Measurements from ENCODE around the gene PEX10.

Gene PEX10

GRCh38 chr1:2428490-2428889, 16.1 kb upstream of the PEX10 start:
- TF ChIP-seq, protein P1, sequence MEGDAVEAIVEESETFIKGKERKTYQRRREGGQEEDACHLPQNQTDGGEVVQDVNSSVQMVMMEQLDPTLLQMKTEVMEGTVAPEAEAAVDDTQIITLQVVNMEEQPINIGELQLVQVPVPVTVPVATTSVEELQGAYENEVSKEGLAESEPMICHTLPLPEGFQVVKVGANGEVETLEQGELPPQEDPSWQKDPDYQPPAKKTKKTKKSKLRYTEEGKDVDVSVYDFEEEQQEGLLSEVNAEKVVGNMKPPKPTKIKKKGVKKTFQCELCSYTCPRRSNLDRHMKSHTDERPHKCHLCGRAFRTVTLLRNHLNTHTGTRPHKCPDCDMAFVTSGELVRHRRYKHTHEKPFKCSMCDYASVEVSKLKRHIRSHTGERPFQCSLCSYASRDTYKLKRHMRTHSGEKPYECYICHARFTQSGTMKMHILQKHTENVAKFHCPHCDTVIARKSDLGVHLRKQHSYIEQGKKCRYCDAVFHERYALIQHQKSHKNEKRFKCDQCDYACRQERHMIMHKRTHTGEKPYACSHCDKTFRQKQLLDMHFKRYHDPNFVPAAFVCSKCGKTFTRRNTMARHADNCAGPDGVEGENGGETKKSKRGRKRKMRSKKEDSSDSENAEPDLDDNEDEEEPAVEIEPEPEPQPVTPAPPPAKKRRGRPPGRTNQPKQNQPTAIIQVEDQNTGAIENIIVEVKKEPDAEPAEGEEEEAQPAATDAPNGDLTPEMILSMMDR (IDR thresholded peaks at IDR 0.05; ENCODE audit: low read depth, low read length) = no peak
- DNase-seq (ENCODE audit: low read depth, low spot score) = no peak

DNA sequence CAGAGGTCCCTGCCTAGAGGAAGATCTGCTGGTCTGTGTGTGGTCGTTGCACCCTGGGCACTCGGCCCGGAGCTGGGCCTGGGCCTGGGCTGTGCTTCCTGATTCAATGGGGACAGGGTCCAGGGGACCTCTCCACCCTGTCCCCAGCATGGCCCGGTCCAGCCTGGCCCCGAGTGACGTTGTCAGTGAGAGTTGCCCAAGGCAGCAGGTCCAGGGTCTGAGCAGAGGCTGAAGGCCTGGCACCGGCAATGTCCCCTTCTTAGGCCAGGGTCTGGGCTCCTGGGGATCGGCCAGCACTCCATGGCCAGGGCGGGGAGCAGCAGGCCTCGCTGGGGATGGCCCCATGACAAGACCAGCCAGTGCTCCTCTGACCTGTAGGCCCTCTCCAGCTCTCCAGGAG, 15.6 kb upstream of the PEX10 start:
- TF ChIP-seq, protein P1 (IDR thresholded peaks at IDR 0.05; ENCODE audit: low read depth, low read length) = no peak
- no peak overlapping the region for H3K4me3 ChIP-seq (ENCODE audit: low read depth, low read length)
- DNase-seq (ENCODE audit: low read depth, low spot score) = no peak
- in situ Hi-C loops (cut with HindIII; ENCODE audit: low sequenced_read_pairs) = no loop called here

More at GRCh38 chr1:2428490-2428889, 16.1 kb upstream of the PEX10 start:
- H3K4me3 ChIP-seq (ENCODE audit: low read depth, low read length) = no peak overlapping the region
- in situ Hi-C loops (cut with HindIII; ENCODE audit: low sequenced_read_pairs) = no loop called here

DNA sequence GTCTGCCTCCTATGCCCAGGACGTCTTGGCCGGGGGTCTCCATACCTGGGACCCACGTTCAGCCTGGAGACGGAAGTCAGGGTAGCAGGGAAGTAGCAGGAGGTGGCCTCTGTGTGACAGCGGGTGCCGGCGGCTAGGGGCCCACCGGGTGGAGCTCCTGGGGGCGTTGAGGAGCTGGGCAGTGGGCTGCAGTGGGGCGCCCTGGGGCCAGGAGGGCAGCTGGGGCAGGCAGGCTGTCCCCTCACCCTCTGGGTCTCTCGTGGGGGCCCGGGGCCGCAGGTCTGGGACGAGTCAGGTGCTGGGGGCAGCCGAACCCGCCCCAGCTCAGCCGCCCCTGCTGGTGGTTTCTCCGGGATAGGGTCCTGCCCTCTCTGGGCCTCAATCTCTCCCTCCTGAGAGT, 14.7 kb upstream of the PEX10 start:
- no peak for DNase-seq (ENCODE audit: low read depth, low spot score)
- in situ Hi-C loops (cut with HindIII; ENCODE audit: low sequenced_read_pairs) = no loop called here
- no peak overlapping the region for H3K4me3 ChIP-seq (ENCODE audit: low read depth, low read length)
- TF ChIP-seq, protein P1 (IDR thresholded peaks at IDR 0.05; ENCODE audit: low read depth, low read length) = no peak

DNA sequence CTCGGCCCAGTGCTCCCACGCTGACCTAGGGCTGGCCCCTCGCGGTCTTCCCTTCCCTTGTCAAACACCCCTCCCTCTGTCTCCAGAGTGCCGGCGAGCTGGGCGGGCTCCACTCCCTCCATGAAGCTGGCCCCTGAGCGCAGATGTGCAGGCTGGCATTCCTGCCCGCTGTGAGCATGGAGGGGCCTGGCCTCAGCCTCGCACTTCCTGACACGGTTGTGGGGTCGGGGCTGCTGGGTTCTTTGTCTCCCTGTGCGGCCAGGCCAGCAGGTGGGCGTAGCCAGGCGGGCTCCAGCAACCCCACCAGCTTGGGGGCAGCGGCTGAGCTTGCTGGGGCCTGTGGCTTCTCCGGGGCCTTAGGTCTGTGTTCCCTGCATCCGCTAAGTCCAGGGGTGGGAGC, 14.2 kb upstream of the PEX10 start:
- in situ Hi-C loops (cut with HindIII; ENCODE audit: low sequenced_read_pairs) = no loop called here

GRCh38 chr1:2425892-2426291, 13.5 kb upstream of the PEX10 start:
- TF ChIP-seq, protein P1 (IDR thresholded peaks at IDR 0.05; ENCODE audit: low read depth, low read length) = no peak
- DNase-seq (ENCODE audit: low read depth, low spot score) = no peak
- in situ Hi-C loops (cut with HindIII; ENCODE audit: low sequenced_read_pairs) = no loop called here
- H3K4me3 ChIP-seq (ENCODE audit: low read depth, low read length) = no peak overlapping the region

More for the DNA sequence above, 14.2 kb upstream of the PEX10 start:
- no peak for DNase-seq (ENCODE audit: low read depth, low spot score)
- no peak overlapping the region for H3K4me3 ChIP-seq (ENCODE audit: low read depth, low read length)
- TF ChIP-seq, protein P1 (IDR thresholded peaks at IDR 0.05; ENCODE audit: low read depth, low read length) = no peak

DNA sequence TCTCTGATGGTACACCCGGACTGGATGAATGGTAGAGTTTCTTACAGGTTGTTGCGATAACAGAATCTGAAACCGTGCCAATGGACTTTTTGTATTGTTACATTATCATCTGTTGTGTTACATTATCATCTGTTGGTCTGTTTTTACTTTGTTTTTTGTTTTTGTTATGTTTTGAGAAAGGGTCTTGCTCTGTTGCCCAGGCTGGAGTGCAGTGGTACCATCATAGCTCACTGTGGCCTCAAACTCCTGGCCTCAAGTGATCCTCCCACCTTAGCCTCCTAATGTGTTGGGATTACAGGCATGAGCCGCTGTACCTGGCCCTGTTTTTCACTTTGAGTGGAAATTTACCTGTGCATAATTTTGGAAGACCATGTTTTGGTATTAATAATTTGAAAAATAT, 10.2 kb upstream of the PEX10 start:
- no peak for DNase-seq (ENCODE audit: low read depth, low spot score)
- in situ Hi-C loops (cut with HindIII; ENCODE audit: low sequenced_read_pairs) = no loop called here
- H3K4me3 ChIP-seq (ENCODE audit: low read depth, low read length) = no peak overlapping the region
- TF ChIP-seq, protein P1 (IDR thresholded peaks at IDR 0.05; ENCODE audit: low read depth, low read length) = no peak

DNA sequence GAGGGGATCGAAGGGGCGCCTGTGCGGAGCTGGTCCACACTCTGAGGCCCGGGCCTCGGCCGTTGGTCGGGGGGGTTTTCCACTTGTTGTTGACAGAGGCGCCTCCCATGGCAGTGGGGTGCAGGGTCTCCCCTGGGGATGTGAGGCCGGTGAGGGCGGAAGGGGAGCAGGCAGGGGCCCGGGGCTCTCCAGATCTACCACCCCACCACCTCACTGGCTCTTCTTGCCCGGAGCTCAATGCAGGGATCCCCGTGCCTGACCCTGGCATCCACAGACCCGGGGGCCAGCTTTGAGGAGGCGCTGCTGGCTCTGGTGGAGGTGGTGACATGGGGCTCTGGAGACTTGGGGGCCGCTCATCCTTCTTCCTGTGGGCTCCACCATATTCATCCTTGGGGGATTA, 7.1 kb upstream of the PEX10 start:
- H3K4me3 ChIP-seq (ENCODE audit: low read depth, low read length) = no peak overlapping the region
- DNase-seq (ENCODE audit: low read depth, low spot score) = no peak
- TF ChIP-seq, protein P1 (IDR thresholded peaks at IDR 0.05; ENCODE audit: low read depth, low read length) = no peak
- in situ Hi-C loops (cut with HindIII; ENCODE audit: low sequenced_read_pairs) = no loop called here
